ENCODE results near the gene OR6B3. TPM values are rescaled to one million over a fixed set of nuclear protein-coding genes. Genes with fewer than 3 reads are reported as not detected.
"Not testable (repeated sequence)": the region's sequence is repeated elsewhere in the genome, so short reads cannot be mapped to it uniquely, and the experiment has no call there.

The OR6B3 gene
- total RNA-seq, 1 donor from 2014 or later: not detected

- DNase-seq (ENCODE audit: low spot score): not testable (repeated sequence)
Measured at GRCh38 chr2:240044096-240044495, 9.2 kb downstream of the OR6B3 start.

- DNase-seq (ENCODE audit: low spot score): no peak
Measured at GRCh38 chr2:240043279-240043989, 9.9 kb downstream of the OR6B3 start.

- DNase-seq (ENCODE audit: low spot score): no peak
Measured at GRCh38 chr2:240042740-240043139, 10.6 kb downstream of the OR6B3 start.

- DNase-seq (ENCODE audit: low spot score): no peak
Measured at GRCh38 chr2:240041363-240041762, 12.0 kb downstream of the OR6B3 start.

- no peak for DNase-seq (ENCODE audit: low spot score)
Measured at GRCh38 chr2:240037358-240037757, 16.0 kb downstream of the OR6B3 start.

GRCh38 chr2:240033330-240033678 lies 20.0 kb downstream of the OR6B3 start:
- no peak for DNase-seq (ENCODE audit: low spot score)

- no peak for DNase-seq (ENCODE audit: low spot score)
Measured at GRCh38 chr2:240032406-240033329, 20.7 kb downstream of the OR6B3 start.

- DNase-seq (ENCODE audit: low spot score): no peak
Measured at GRCh38 chr2:240030379-240031094, 22.8 kb downstream of the OR6B3 start, which contains the start of gene OR6B2. TSS of gene OR6B2 (minus strand) at chr2:240030429. CDS start at chr2:240030429, 0 bp downstream.

GRCh38 chr2:240024766-240025165 lies 28.6 kb downstream of the OR6B3 start:
- peak; percentile 2 for DNase-seq (ENCODE audit: low spot score)

- no peak for DNase-seq (ENCODE audit: low spot score)
Measured at GRCh38 chr2:240023792-240024191, 29.5 kb downstream of the OR6B3 start.

GRCh38 chr2:240021488-240022104 lies 31.7 kb downstream of the OR6B3 start:
- DNase-seq (ENCODE audit: low spot score): peak; percentile 23

GRCh38 chr2:240018071-240018750 lies 35.1 kb downstream of the OR6B3 start:
- DNase-seq (ENCODE audit: low spot score): no peak

- DNase-seq (ENCODE audit: low spot score): no peak
Measured at GRCh38 chr2:240014327-240014726, 39.0 kb downstream of the OR6B3 start.

- no peak for DNase-seq (ENCODE audit: low spot score)
Measured at GRCh38 chr2:240013343-240013742, 40.0 kb downstream of the OR6B3 start.

GRCh38 chr2:240002983-240003382 lies 50.3 kb downstream of the OR6B3 start:
- no peak for DNase-seq (ENCODE audit: low spot score)

- no peak for DNase-seq (ENCODE audit: low spot score)
Measured at GRCh38 chr2:240000671-240001070, 52.6 kb downstream of the OR6B3 start.

GRCh38 chr2:239997686-239998409 lies 55.5 kb downstream of the OR6B3 start:
- peak; percentile 7 for DNase-seq (ENCODE audit: low spot score)

Data from umbilical cord (tissue), 2 donors.